Measurements from ENCODE around the gene TMEM43. TPM values are rescaled to one million over a fixed set of nuclear protein-coding genes. Genes with fewer than 3 reads are reported as not detected.

TMEM43 gene
- total and polyA plus RNA-seq, 2 of the 13 experiments (the other 11 are each of a cell fraction or from before 2014, with no cell fraction given): 48.9 to 50.5 TPM

DNA sequence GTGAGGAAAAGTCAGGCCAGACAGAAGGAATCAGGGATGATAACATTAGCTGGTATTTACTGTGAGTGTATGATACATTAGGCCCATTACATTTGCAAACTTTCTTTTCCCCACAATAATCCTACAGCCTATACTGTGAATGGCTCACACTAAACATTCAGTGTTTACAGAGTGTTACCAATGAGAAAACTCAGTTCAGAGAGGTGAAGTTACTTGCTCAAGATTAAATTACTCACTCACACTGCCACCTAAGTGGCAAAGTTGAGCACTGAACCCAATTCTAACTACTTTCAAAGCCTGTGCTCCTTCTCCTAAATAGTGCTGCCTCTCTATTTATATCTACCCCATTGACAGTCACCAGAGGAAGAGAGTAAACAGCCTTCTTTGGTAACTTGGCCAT, 45.0 kb downstream of the TMEM43 start (continued):
- TF ChIP-seq ZBTB8A (CRISPR knock-in tag; IDR thresholded peaks at IDR 0.05; ENCODE audit: borderline replicate concordance, low read depth): no peak
- TF ChIP-seq SMAD3 (CRISPR knock-in tag; IDR thresholded peaks at IDR 0.05): no peak

DNA sequence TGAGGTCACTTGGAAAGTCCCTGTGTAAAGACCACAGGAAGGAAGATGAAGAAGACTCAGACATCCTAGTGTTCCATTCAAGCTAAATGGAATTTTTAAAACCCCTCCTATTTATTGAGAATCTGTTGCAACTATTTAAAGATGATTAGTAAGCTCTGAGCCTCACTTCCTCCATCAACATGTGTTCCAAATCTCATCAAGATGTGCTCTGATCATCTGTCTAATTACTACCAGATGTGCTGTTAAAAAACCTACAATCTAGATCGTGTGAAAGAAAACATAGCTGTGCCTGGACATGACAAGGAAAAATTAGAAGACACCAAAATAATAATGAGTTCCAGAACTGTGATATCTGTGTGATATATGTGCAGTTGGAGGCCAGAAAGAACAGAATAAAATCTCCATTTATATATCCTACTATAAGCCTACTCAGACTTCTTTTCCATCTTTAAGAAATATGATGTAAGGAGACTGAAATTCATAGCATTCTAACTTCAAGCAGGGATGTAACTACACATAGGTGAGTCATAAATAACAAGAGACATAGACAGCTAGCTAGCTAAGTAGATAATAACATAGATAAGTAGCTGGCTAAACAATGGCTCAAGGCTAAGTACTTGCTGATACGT, 45.8 kb downstream of the TMEM43 start:
- no peak for FAIRE-seq
- H3K9me3 ChIP-seq (ENCODE audit: low read length): no peaks in the 10 kb centered on the region
- ChIA-PET CTCF (ENCODE audit: low intra/inter-chr PET ratio, low total read pairs) (no interaction called here), POLR2A (interaction anchor here (2.6 kb wide), 1 partner anchor 8 kb away, joined by 11 read pairs; the partner anchor contains the start of genes LSM3 and XPC)
- DNase-seq (ENCODE audit: low spot score): no peak
- no peak overlapping the region for H3K27ac ChIP-seq (ENCODE audit: extremely low read length, insufficient read depth, low read length)
- ATAC-seq: no peak
- no peaks in the 10 kb centered on the region for H4K20me1 ChIP-seq (ENCODE audit: insufficient read depth, low read length)
- no peak overlapping the region for H2AFZ ChIP-seq (ENCODE audit: low read length)
- WGBS (ENCODE audit: low lambda C conversion rate): 97% methylated on average over 2 of the region's 2 CpGs
- peaks cover 19 to 74% of the 10 kb centered on the region in 2 experiments for H3K36me3 ChIP-seq (replicated peaks in 1 of 2; ENCODE audit: control insufficient read depth in 1 of 2, insufficient read depth in 2 of 2, low read length in 2 of 2)
- BruUV-seq (replicated peaks): no TSS peak
- in situ Hi-C loops (cut with HindIII; ENCODE audit: extremely low pct_ligation_motif_present, low pct_unique_long_range_greater_than_20kb) (no loop called here), intact Hi-C loops (cut with micrococcal nuclease; ENCODE audit: unreplicated experiment) (no loop called here)
- no peak overlapping the region for H3K4me3 ChIP-seq (replicated peaks in 1 of 3; ENCODE audit: insufficient read depth in 1 of 3, low read depth in 2 of 3, low read length in 3 of 3)
- peaks cover 16% of the 10 kb centered on the region for H3K79me2 ChIP-seq (ENCODE audit: insufficient read depth, low read length)
- no peak overlapping the region for H3K4me2 ChIP-seq (ENCODE audit: low read depth, low read length)
- peaks cover 16% of the 10 kb centered on the region for H3K4me1 ChIP-seq (ENCODE audit: insufficient read depth, low read length)
- no peaks in the 10 kb centered on the region for H3K27me3 ChIP-seq (ENCODE audit: control insufficient read depth in 1 of 2, insufficient read depth in 2 of 2, low read length in 2 of 2)
- H3K9ac ChIP-seq (ENCODE audit: insufficient read depth, low read depth, low read length): no peak overlapping the region
- TF ChIP-seq, protein P1, sequence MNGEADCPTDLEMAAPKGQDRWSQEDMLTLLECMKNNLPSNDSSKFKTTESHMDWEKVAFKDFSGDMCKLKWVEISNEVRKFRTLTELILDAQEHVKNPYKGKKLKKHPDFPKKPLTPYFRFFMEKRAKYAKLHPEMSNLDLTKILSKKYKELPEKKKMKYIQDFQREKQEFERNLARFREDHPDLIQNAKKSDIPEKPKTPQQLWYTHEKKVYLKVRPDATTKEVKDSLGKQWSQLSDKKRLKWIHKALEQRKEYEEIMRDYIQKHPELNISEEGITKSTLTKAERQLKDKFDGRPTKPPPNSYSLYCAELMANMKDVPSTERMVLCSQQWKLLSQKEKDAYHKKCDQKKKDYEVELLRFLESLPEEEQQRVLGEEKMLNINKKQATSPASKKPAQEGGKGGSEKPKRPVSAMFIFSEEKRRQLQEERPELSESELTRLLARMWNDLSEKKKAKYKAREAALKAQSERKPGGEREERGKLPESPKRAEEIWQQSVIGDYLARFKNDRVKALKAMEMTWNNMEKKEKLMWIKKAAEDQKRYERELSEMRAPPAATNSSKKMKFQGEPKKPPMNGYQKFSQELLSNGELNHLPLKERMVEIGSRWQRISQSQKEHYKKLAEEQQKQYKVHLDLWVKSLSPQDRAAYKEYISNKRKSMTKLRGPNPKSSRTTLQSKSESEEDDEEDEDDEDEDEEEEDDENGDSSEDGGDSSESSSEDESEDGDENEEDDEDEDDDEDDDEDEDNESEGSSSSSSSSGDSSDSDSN (CRISPR knock-in tag; IDR thresholded peaks at IDR 0.05): no peak
- TF ChIP-seq ZNF33A (CRISPR knock-in tag; IDR thresholded peaks at IDR 0.05; ENCODE audit: borderline replicate concordance): no peak
- TF ChIP-seq, protein P2, sequence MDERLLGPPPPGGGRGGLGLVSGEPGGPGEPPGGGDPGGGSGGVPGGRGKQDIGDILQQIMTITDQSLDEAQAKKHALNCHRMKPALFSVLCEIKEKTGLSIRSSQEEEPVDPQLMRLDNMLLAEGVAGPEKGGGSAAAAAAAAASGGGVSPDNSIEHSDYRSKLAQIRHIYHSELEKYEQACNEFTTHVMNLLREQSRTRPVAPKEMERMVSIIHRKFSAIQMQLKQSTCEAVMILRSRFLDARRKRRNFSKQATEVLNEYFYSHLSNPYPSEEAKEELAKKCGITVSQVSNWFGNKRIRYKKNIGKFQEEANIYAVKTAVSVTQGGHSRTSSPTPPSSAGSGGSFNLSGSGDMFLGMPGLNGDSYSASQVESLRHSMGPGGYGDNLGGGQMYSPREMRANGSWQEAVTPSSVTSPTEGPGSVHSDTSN (CRISPR knock-in tag; IDR thresholded peaks at IDR 0.05): no peak
- no peak for TF ChIP-seq BRCA1 (CRISPR knock-in tag; IDR thresholded peaks at IDR 0.05)
- TF ChIP-seq, protein P3, sequence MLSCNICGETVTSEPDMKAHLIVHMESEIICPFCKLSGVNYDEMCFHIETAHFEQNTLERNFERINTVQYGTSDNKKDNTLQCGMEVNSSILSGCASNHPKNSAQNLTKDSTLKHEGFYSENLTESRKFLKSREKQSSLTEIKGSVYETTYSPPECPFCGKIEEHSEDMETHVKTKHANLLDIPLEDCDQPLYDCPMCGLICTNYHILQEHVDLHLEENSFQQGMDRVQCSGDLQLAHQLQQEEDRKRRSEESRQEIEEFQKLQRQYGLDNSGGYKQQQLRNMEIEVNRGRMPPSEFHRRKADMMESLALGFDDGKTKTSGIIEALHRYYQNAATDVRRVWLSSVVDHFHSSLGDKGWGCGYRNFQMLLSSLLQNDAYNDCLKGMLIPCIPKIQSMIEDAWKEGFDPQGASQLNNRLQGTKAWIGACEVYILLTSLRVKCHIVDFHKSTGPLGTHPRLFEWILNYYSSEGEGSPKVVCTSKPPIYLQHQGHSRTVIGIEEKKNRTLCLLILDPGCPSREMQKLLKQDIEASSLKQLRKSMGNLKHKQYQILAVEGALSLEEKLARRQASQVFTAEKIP (CRISPR knock-in tag; IDR thresholded peaks at IDR 0.05; ENCODE audit: borderline replicate concordance): no peak
- no peak for TF ChIP-seq MEIS1 (CRISPR knock-in tag; IDR thresholded peaks at IDR 0.05; ENCODE audit: borderline replicate concordance)
- TF ChIP-seq FOXP1 (IDR thresholded peaks at IDR 0.05): no peak
- no peak for TF ChIP-seq FOXP1 (CRISPR knock-in tag; IDR thresholded peaks at IDR 0.05)
- TF ChIP-seq IRF2 (CRISPR knock-in tag; IDR thresholded peaks at IDR 0.05): no peak
- no peak for TF ChIP-seq U2AF2 (IDR thresholded peaks at IDR 0.05; ENCODE audit: low read depth, low read length)
- no peak for TF ChIP-seq SNRNP70 (IDR thresholded peaks at IDR 0.05; ENCODE audit: low read depth, low read length)
- TF ChIP-seq GFI1 (CRISPR knock-in tag; IDR thresholded peaks at IDR 0.05; ENCODE audit: borderline replicate concordance): no peak
- TF ChIP-seq, protein P4, sequence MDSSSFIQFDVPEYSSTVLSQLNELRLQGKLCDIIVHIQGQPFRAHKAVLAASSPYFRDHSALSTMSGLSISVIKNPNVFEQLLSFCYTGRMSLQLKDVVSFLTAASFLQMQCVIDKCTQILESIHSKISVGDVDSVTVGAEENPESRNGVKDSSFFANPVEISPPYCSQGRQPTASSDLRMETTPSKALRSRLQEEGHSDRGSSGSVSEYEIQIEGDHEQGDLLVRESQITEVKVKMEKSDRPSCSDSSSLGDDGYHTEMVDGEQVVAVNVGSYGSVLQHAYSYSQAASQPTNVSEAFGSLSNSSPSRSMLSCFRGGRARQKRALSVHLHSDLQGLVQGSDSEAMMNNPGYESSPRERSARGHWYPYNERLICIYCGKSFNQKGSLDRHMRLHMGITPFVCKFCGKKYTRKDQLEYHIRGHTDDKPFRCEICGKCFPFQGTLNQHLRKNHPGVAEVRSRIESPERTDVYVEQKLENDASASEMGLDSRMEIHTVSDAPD (CRISPR knock-in tag; IDR thresholded peaks at IDR 0.05): no peak
